ENCODE measurements around the gene TSPAN9.

Gene TSPAN9

DNA sequence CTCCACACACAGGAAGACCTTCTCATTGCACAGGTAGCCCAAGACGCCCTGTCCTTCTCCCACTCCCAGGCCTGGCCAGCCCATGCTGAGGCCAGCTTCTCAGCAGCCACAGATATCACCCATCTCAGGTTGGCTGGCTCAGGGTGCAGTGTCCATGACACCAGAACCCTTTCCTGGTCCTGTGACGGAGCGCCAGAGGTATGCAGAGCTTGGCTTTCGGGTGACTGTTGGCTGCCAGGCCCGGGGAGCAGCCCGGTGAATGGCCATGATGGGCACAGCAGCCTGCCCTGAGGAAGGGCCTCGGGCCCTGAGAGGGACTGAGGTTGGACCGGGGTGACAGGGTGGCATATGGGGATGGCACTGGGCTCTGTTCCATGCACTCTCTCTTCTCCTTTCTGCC, 173.4 kb downstream of the TSPAN9 start:
- Mint-ChIP-seq H3K4me1 (peaks cover 10% of the 10 kb centered on the region), H3K4me3 (no peak overlapping the region), H3K27me3 (peaks cover 23% of the 10 kb centered on the region), H3K27ac (no peak overlapping the region), H3K36me3 (no peaks in the 10 kb centered on the region), H3K9me3 (no peaks in the 10 kb centered on the region)
- CTCF ChIA-PET: no interaction called here
- no peak for DNase-seq

- Mint-ChIP-seq H3K4me3 (no peak overlapping the region), H3K4me1 (peaks cover 10% of the 10 kb centered on the region), H3K36me3 (no peaks in the 10 kb centered on the region), H3K27me3 (peaks cover 23% of the 10 kb centered on the region), H3K27ac (peak overlapping the region; percentile 21), H3K9me3 (no peaks in the 10 kb centered on the region)
- no peak for DNase-seq
- CTCF ChIA-PET: no interaction called here
Observed at GRCh38 chr12:3251067-3251466, 173.9 kb downstream of the TSPAN9 start.

- Mint-ChIP-seq H3K4me1 (peaks cover 10% of the 10 kb centered on the region), H3K9me3 (no peaks in the 10 kb centered on the region), H3K27me3 (peaks cover 22% of the 10 kb centered on the region), H3K27ac (no peak overlapping the region), H3K4me3 (no peak overlapping the region), H3K36me3 (no peaks in the 10 kb centered on the region)
- CTCF ChIA-PET: no interaction called here
- no peak for DNase-seq
Observed at GRCh38 chr12:3251691-3252090, 174.5 kb downstream of the TSPAN9 start.

DNA sequence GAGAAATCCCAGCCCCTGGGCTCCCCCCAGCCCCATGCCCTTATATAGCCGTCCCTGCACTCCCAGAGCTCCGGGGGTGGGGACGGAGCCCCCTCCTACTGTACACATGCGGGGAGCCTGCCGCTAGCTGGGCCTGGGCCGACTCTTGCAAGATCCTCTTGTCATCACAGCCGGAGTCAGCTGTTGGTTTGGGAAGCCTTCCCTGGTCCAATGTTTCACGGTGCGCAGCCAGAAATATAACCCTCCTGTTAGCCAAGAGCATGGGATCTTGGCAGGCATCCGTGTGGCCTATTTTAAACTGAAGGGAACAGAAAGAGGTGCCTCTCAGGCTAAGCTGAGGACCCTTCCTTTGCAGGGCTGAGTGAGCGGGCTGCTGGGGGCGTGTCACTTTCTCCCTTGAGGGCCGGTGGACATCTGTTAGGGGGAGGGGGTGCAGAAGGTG, 175.3 kb downstream of the TSPAN9 start:
- H3K4me1 Mint-ChIP-seq: peaks cover 10% of the 10 kb centered on the region
- no peaks in the 10 kb centered on the region for H3K36me3 Mint-ChIP-seq
- no peaks in the 10 kb centered on the region for H3K9me3 Mint-ChIP-seq
- no peak overlapping the region for H3K4me3 Mint-ChIP-seq
- peaks cover 18% of the 10 kb centered on the region for H3K27me3 Mint-ChIP-seq
- CTCF ChIA-PET: interaction anchor here (0.7 kb wide), 1 partner anchor 23 kb away, joined by 3 read pairs; no protein-coding TSS in a partner anchor
- no peak for DNase-seq
- no peak overlapping the region for H3K27ac Mint-ChIP-seq

- H3K4me1 Mint-ChIP-seq: peaks cover 10% of the 10 kb centered on the region
Observed at GRCh38 chr12:3253682-3254275, 176.6 kb downstream of the TSPAN9 start.

DNA sequence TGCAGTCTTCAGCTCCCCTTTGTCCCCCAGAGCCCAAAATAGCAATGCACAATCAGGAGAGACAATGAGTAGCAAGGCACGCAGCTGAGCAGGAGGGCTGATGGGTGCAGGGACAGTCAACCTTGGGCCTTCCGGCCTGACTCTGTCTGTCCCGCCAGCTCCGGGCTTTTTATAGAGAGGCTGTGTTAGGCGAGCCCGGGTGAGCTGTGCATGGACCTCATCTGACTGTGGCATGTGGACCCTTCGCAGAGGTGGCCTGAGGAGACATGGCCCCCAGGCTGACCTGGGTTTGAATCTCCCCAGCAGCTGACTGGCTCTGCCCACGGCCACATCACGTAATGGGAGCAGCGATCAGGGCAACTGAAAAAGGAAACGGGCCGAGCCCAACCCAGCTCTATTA, 177.9 kb downstream of the TSPAN9 start:
- no peaks in the 10 kb centered on the region for H3K9me3 Mint-ChIP-seq
- H3K36me3 Mint-ChIP-seq: no peaks in the 10 kb centered on the region
- no peak for DNase-seq
- peaks cover 14% of the 10 kb centered on the region for H3K27me3 Mint-ChIP-seq
- H3K4me3 Mint-ChIP-seq: no peak overlapping the region
- peaks cover 2% of the 10 kb centered on the region for H3K4me1 Mint-ChIP-seq
- CTCF ChIA-PET: no interaction called here
- no peak overlapping the region for H3K27ac Mint-ChIP-seq

More at GRCh38 chr12:3253682-3254275, 176.6 kb downstream of the TSPAN9 start:
- H3K4me3 Mint-ChIP-seq: no peak overlapping the region
- no peak overlapping the region for H3K27ac Mint-ChIP-seq
- peaks cover 18% of the 10 kb centered on the region for H3K27me3 Mint-ChIP-seq
- CTCF ChIA-PET: no interaction called here
- DNase-seq: no peak
- no peaks in the 10 kb centered on the region for H3K9me3 Mint-ChIP-seq
- no peaks in the 10 kb centered on the region for H3K36me3 Mint-ChIP-seq

GRCh38 chr12:3256103-3256631, 179.0 kb downstream of the TSPAN9 start:
- H3K27me3 Mint-ChIP-seq: peaks cover 4% of the 10 kb centered on the region
- no peak for DNase-seq
- no peaks in the 10 kb centered on the region for H3K4me1 Mint-ChIP-seq
- H3K27ac Mint-ChIP-seq: no peak overlapping the region
- H3K4me3 Mint-ChIP-seq: no peak overlapping the region
- CTCF ChIA-PET: interaction anchor here (0.6 kb wide), 1 partner anchor 59 kb away, joined by 3 read pairs; no protein-coding TSS in a partner anchor
- H3K9me3 Mint-ChIP-seq: no peaks in the 10 kb centered on the region
- no peaks in the 10 kb centered on the region for H3K36me3 Mint-ChIP-seq

DNA sequence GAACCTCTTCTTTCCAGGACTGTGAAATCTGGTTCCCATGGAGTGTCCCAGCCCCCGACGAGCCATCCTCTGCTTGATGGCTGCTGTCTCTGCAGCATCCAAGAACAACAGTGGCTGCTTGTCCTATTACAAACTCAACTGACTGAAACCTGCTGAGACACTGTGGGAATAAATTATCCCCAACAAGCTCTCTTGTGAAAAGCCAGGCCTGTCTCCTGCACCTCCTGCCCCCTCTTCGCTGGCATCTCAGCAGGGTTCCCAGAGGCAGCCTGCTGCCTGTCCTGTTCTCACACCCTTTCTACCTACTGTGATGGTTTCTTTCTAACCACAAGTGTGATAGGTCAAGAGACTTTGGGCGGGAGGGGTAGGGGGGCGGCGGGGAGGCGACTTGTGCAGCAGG, 180.2 kb downstream of the TSPAN9 start:
- H3K36me3 Mint-ChIP-seq: no peaks in the 10 kb centered on the region
- no peak for DNase-seq
- H3K27ac Mint-ChIP-seq: no peak overlapping the region
- H3K9me3 Mint-ChIP-seq: no peaks in the 10 kb centered on the region
- CTCF ChIA-PET: interaction anchor here (1.1 kb wide), 1 partner anchor 43 kb away, joined by 3 read pairs; no protein-coding TSS in a partner anchor
- no peak overlapping the region for H3K4me3 Mint-ChIP-seq
- H3K27me3 Mint-ChIP-seq: peaks cover 3% of the 10 kb centered on the region
- no peaks in the 10 kb centered on the region for H3K4me1 Mint-ChIP-seq

GRCh38 chr12:3259973-3260372, 182.8 kb downstream of the TSPAN9 start:
- CTCF ChIA-PET: interaction anchor here (1.2 kb wide), 2 partner anchors 16 to 40 kb away, joined by 3 read pairs; no protein-coding TSS in a partner anchor
- H3K4me3 Mint-ChIP-seq: no peak overlapping the region
- no peak for DNase-seq
- no peaks in the 10 kb centered on the region for H3K36me3 Mint-ChIP-seq
- no peaks in the 10 kb centered on the region for H3K4me1 Mint-ChIP-seq
- peaks cover 4% of the 10 kb centered on the region for H3K27me3 Mint-ChIP-seq
- H3K9me3 Mint-ChIP-seq: no peaks in the 10 kb centered on the region
- no peak overlapping the region for H3K27ac Mint-ChIP-seq

DNA sequence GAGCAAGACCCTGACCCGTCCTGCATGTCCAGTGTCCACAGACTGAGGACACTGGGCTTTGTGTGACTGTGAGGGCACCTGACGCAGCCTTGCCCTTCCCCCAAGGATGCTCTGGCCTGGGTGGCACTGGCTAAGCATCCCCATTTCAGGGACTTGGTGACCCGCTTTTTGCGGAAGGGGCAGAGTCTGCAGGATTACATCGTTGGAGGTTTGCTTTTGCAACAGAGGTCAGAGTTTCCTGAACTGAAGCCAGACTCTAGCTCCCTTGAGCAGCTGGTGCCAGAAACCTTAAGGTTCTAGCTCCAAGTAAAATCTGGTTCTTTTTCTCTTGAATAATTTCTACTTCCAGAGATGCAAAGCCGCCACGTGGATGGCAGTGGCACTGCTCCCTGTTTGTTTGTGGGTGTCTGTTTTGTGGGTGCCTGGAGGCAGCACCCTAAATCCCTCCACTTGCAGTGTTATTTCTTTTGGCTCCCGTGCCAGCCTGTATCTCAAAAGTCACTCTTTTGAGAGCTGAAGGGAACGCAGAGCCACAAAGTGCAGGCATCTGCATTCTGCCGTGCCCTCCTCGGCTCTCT, 184.7 kb downstream of the TSPAN9 start:
- Mint-ChIP-seq H3K36me3 (no peaks in the 10 kb centered on the region), H3K9me3 (no peaks in the 10 kb centered on the region), H3K4me3 (no peak overlapping the region), H3K4me1 (no peaks in the 10 kb centered on the region), H3K27me3 (peaks cover 9% of the 10 kb centered on the region), H3K27ac (no peak overlapping the region)
- CTCF ChIA-PET: no interaction called here
- DNase-seq: no peak

- Mint-ChIP-seq H3K27me3 (peaks cover 9% of the 10 kb centered on the region), H3K4me3 (no peak overlapping the region), H3K9me3 (no peaks in the 10 kb centered on the region), H3K4me1 (no peaks in the 10 kb centered on the region), H3K36me3 (no peaks in the 10 kb centered on the region), H3K27ac (no peak overlapping the region)
- CTCF ChIA-PET: no interaction called here
- DNase-seq: no peak
Observed at GRCh38 chr12:3262470-3262869, 185.3 kb downstream of the TSPAN9 start.

DNA sequence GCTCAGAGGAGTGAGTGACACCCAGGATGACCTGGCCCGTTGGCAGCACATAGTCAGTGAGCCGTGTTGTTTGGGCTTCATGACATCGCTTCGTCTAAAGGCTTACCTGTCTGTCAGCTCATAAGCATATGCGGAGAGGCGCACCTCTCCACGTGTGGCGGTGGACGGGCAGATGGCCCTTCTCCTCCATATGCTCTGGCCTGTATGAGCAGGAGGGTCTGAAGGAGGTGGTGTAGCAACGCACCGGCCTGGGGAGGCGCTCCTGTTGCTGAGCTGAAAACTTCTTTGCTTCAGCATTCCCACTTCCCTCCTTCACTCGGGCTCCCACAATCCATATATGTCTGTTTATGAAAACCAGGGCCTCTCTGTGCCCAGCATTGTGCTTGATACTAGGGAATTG, 186.1 kb downstream of the TSPAN9 start:
- Mint-ChIP-seq H3K4me3 (no peak overlapping the region), H3K27me3 (peaks cover 9% of the 10 kb centered on the region), H3K9me3 (no peaks in the 10 kb centered on the region), H3K4me1 (no peaks in the 10 kb centered on the region), H3K36me3 (no peaks in the 10 kb centered on the region), H3K27ac (no peak overlapping the region)
- CTCF ChIA-PET: no interaction called here
- DNase-seq: no peak

- Mint-ChIP-seq H3K27me3 (peaks cover 9% of the 10 kb centered on the region), H3K36me3 (no peaks in the 10 kb centered on the region), H3K4me3 (no peak overlapping the region), H3K27ac (no peak overlapping the region), H3K9me3 (no peaks in the 10 kb centered on the region), H3K4me1 (no peaks in the 10 kb centered on the region)
- no peak for DNase-seq
- CTCF ChIA-PET: no interaction called here
Observed at GRCh38 chr12:3263939-3264922, 187.1 kb downstream of the TSPAN9 start.

DNA sequence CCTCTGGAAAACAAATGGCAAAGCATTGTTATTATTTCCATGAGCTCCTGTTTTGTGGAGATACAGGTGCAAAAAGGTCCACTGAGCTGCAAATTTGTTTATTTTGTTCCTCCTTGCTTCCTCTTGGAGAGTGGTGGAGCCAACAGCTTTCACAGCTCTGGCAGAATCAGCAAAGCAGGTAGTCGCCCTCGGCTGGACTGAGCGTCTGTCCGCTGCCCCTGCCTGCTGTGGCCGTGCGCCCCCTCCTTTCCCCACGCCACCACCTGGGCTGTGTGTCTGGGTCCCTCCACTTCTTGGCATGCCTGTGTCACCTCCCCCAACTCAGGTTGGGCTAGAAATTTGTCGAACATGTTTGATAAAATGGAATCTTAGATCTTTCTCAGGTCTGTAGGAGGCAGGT, 188.2 kb downstream of the TSPAN9 start:
- no peak overlapping the region for H3K27ac Mint-ChIP-seq
- H3K9me3 Mint-ChIP-seq: no peaks in the 10 kb centered on the region
- H3K36me3 Mint-ChIP-seq: no peaks in the 10 kb centered on the region
- H3K4me1 Mint-ChIP-seq: no peaks in the 10 kb centered on the region
- CTCF ChIA-PET: interaction anchor here (0.7 to 1.6 kb wide), 2 partner anchors 10 to 34 kb away, joined by 3 read pairs; no protein-coding TSS in a partner anchor
- H3K4me3 Mint-ChIP-seq: no peak overlapping the region
- H3K27me3 Mint-ChIP-seq: peaks cover 9% of the 10 kb centered on the region
- DNase-seq: no peak
